ENCODE results near the gene TCHHL1. TPM values are rescaled to one million over a fixed set of nuclear protein-coding genes. Genes with fewer than 3 reads are reported as not detected.

The TCHHL1 gene
- total and polyA plus RNA-seq, 2 of the 4 experiments (the other 2 are of a cell fraction) = not detected

- dilution Hi-C loops (cut with HindIII; ENCODE audit: low sequenced_read_pairs, unreplicated experiment) (no loop called here), in situ Hi-C loops (cut with MboI; ENCODE audit: low sequenced_read_pairs) (no loop called here), intact Hi-C loops (cut with micrococcal nuclease) (no loop called here)
- no peaks in the 10 kb centered on the region for H3K9me1 ChIP-seq (ENCODE audit: insufficient read depth, low read length)
- H3K56ac ChIP-seq (ENCODE audit: extremely low read depth, insufficient read depth, low read length) = no peak overlapping the region
- H2BK5ac ChIP-seq (ENCODE audit: low read depth, low read length, poor library complexity, severe bottlenecking) = no peak overlapping the region
- no peak overlapping the region for H2BK15ac ChIP-seq (ENCODE audit: low read depth, low read length)
- peaks cover 61% of the 10 kb centered on the region for H3K27me3 ChIP-seq (ENCODE audit: control insufficient read depth, insufficient read depth, low read length)
- ChIA-PET CTCF (interaction anchor here (1.2 kb wide), 1 partner anchor 22 kb away, joined by 3 read pairs; no protein-coding TSS in a partner anchor), POLR2A (ENCODE audit: unreplicated experiment) (no interaction called here)
- no peak overlapping the region for H4K91ac ChIP-seq (ENCODE audit: insufficient read depth, low read depth, low read length)
- no TSS peak for BruUV-seq (replicated peaks)
- peaks cover 3% of the 10 kb centered on the region; the same call in 1 of the 2 replicates for H3K4me1 ChIP-seq (ENCODE audit: control insufficient read depth, insufficient read depth, low read length)
- H3K27ac ChIP-seq (ENCODE audit: insufficient read depth, low read length) = no peak overlapping the region
- no peak overlapping the region for H4K8ac ChIP-seq (ENCODE audit: low read depth in 2 of 2, low read length in 2 of 2)
- H3K4me2 ChIP-seq (ENCODE audit: low read depth, low read length) = peak overlapping the region; percentile 62
- no peak overlapping the region for H2AK5ac ChIP-seq (ENCODE audit: low read depth, low read length)
- no peak overlapping the region for H3K18ac ChIP-seq (ENCODE audit: low read depth, low read length)
- no peak overlapping the region for H3K14ac ChIP-seq (replicated peaks; ENCODE audit: low read depth, low read length)
- H3K4me3 ChIP-seq (ENCODE audit: insufficient read depth, low read depth, low read length) = peak overlapping the region; percentile 19; the same call in 1 of the 2 replicates
- no peaks in the 10 kb centered on the region; the same call in 1 of the 2 replicates for H4K20me1 ChIP-seq (ENCODE audit: insufficient read depth, low read length)
- no peak overlapping the region for H3K23ac ChIP-seq (ENCODE audit: low read depth, low read length)
- no peak for ATAC-seq (ENCODE audit: low read depth)
- no peak overlapping the region for H2BK120ac ChIP-seq (ENCODE audit: low read depth, low read length)
- peak; percentile 6 for DNase-seq
- TF ChIP-seq POLR2A (IDR thresholded peaks at IDR 0.05; ENCODE audit: low read depth, low read length) (no peak), RAD21 (IDR thresholded peaks at IDR 0.05; ENCODE audit: low read length) (no peak), FOS (IDR thresholded peaks at IDR 0.05; ENCODE audit: low read depth, low read length) (no peak)
- no peak overlapping the region for H2BK20ac ChIP-seq (ENCODE audit: low read depth, low read length)
- WGBS, 2 experiments (ENCODE audit: extremely low coverage in 2 of 2, insufficient read length in 1 of 2) = 10% methylated on average over 29 of the region's 31 CpGs; no CpG with 5 or more reads in 1 of the 2 experiments
- no peaks in the 10 kb centered on the region for H3K79me1 ChIP-seq (ENCODE audit: low read depth in 1 of 2, low read length in 2 of 2)
- H3K9me3 ChIP-seq (ENCODE audit: control insufficient read depth, insufficient read depth, low read length) = peaks cover 21% of the 10 kb centered on the region
- H3K4ac ChIP-seq (ENCODE audit: low read depth, low read length) = no peak overlapping the region
- H3K36me3 ChIP-seq (ENCODE audit: control insufficient read depth, insufficient read depth, low read length) = no peaks in the 10 kb centered on the region
- H3K9ac ChIP-seq (ENCODE audit: low read depth, low read length) = no peak overlapping the region
- H2AK9ac ChIP-seq (replicated peaks; ENCODE audit: low read depth, low read length, poor library complexity) = no peak overlapping the region
- H2AFZ ChIP-seq (replicated peaks; ENCODE audit: low read length, poor library complexity) = no peak overlapping the region
- H4K5ac ChIP-seq (ENCODE audit: low read depth, low read length) = no peak overlapping the region
These were observed 20.6 kb upstream of the TCHHL1 start for GRCh38 chr1:152109231-152109997.
